ENCODE measurements around the gene KIAA1549.

DNA sequence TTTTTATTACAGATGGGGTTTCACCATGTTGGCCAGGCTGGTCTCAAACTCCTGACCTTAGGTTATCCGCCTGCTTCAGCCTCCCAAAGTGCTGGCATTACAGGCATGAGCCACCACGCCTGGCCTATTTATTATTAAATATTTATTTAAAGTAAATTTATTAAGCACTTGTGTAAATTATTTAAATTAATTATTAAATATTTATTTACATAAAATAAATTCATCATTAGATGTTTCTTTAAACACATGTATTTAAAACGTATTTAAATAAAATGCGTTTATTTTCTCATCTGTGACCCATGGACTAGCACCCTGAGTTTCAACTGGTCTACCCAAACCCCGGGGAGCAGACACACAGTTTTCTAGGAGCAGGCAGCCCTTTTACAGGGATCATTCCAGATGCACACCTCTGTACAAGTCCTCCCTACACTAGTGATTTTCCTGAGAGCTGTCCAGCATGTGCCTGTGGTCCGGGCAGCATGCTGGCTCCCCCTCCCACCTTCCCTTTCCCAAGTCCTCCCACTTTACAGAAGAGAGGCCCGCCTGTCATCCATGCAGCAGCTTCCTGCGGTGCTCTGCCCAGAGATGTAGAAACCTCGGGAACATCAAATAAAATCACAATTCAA, 94.0 kb downstream of the KIAA1549 start:
- TF ChIP-seq, protein P1, sequence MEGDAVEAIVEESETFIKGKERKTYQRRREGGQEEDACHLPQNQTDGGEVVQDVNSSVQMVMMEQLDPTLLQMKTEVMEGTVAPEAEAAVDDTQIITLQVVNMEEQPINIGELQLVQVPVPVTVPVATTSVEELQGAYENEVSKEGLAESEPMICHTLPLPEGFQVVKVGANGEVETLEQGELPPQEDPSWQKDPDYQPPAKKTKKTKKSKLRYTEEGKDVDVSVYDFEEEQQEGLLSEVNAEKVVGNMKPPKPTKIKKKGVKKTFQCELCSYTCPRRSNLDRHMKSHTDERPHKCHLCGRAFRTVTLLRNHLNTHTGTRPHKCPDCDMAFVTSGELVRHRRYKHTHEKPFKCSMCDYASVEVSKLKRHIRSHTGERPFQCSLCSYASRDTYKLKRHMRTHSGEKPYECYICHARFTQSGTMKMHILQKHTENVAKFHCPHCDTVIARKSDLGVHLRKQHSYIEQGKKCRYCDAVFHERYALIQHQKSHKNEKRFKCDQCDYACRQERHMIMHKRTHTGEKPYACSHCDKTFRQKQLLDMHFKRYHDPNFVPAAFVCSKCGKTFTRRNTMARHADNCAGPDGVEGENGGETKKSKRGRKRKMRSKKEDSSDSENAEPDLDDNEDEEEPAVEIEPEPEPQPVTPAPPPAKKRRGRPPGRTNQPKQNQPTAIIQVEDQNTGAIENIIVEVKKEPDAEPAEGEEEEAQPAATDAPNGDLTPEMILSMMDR (IDR thresholded peaks at IDR 0.05): no peak
- TF ChIP-seq POLR2A (IDR thresholded peaks at IDR 0.05): no peak
- no peak for TF ChIP-seq POLR2AphosphoS5 (IDR thresholded peaks at IDR 0.05)

Data from gastroesophageal sphincter (tissue), 3 donors.